Measurements from ENCODE around the gene BMPR1A. TPM values are rescaled to one million over a fixed set of nuclear protein-coding genes. Genes with fewer than 3 reads are reported as not detected.
A peak's percentile ranks its signal among the peaks of the same experiment; 100 is the strongest.

The BMPR1A gene
- total RNA-seq, 1 donor from 2014 or later = 74.2 TPM

DNA sequence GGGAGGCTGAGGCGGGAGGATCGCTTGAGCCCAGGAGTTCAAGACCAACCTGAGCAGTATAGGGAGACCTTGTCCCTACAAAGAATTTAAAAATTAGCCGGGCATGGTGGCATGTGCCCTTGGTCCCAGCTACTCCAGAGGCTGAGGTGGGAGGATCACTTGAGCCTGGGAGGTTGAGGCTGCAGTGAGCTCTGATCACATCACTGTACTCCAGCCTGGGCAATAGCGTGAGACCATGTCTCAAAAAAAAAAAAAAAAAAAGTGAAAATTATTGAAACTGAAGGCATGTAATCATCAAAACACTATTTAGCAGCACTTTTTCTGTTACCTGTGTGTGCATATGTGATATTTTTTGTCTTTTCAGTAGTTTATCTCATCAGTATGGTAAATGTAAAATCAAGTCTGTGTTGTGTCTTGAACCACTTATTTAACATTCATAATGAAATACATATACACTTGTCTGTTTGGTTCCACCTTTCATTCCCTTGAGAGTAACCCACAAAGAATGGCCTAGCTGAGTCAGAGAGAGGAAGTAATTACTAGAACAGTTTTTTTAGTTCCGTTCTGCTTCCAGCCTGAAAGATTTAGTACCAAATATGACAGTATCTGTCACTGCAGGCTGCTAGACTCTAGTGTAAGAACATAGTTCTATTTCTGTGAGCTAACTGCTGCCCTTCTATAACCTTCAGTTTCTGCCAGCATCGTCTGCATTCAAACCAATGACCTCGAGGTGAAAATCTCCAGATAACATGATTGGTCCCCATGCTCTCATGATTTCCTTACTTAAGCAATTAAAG is 132.4 kb downstream of the BMPR1A start:
- no peak for DNase-seq (ENCODE audit: low spot score)
- peak overlapping the region; percentile 83 for H3K27ac Mint-ChIP-seq (ENCODE audit: unreplicated experiment)

DNA sequence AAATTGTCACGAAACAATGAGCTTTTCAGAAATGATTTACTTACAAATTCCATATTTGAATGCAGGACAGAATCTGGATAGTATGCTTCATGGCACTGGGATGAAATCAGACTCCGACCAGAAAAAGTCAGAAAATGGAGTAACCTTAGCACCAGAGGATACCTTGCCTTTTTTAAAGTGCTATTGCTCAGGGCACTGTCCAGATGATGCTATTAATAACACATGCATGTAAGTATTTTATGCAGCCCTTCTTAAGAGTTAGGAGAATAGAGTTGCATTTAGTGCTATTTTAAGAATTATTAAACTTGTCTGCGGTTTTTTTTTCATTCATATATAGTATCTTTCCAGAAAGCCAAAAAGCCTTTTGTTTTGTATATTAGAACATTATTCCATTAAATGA is 133.6 kb downstream of the BMPR1A start:
- Mint-ChIP-seq H3K4me3 (ENCODE audit: unreplicated experiment) (no peak overlapping the region), H3K27ac (ENCODE audit: unreplicated experiment) (no peak overlapping the region), H3K4me1 (ENCODE audit: low read depth) (peaks cover 19% of the 10 kb centered on the region), H3K36me3 (ENCODE audit: low read depth) (peaks cover 13% of the 10 kb centered on the region), H3K27me3 (ENCODE audit: low read depth) (no peaks in the 10 kb centered on the region), H3K9me3 (ENCODE audit: low read depth) (no peaks in the 10 kb centered on the region)
- DNase-seq (ENCODE audit: low spot score) = no peak
- TF ChIP-seq CTCF (IDR thresholded peaks at IDR 0.05) = no peak

More for the DNA sequence above, 132.4 kb downstream of the BMPR1A start:
- no peak for TF ChIP-seq CTCF (IDR thresholded peaks at IDR 0.05)
- Mint-ChIP-seq H3K36me3 (ENCODE audit: low read depth) (peaks cover 9% of the 10 kb centered on the region), H3K27me3 (ENCODE audit: low read depth) (no peaks in the 10 kb centered on the region), H3K9me3 (ENCODE audit: low read depth) (no peaks in the 10 kb centered on the region), H3K4me3 (ENCODE audit: unreplicated experiment) (no peak overlapping the region), H3K4me1 (ENCODE audit: low read depth) (peaks cover 19% of the 10 kb centered on the region)

GRCh38 chr10:86898511-86898910 is 142.1 kb downstream of the BMPR1A start:
- H3K27ac Mint-ChIP-seq (ENCODE audit: unreplicated experiment) = no peak overlapping the region

DNA sequence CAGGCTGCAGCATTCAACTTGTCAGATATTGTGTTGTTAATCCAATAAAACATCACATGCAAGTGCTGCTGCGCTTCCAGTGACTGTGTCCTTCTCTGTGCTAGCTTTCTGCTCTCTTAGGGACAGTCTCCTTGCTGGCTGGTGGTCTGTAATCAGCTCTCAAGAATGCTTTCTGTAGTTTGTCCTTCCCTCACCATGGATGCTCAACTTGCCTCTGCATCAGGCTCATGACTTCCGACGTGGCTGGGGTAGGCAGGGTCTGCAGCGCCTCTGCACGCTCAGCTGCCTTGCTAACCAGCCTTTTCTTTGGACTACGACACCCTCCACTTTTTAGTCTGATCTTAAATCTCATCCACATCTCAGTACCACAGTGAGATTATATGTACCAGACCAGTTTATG is 142.7 kb downstream of the BMPR1A start:
- Mint-ChIP-seq H3K9me3 (ENCODE audit: low read depth) (peaks cover 3% of the 10 kb centered on the region), H3K27ac (ENCODE audit: unreplicated experiment) (no peak overlapping the region), H3K27me3 (ENCODE audit: low read depth) (no peaks in the 10 kb centered on the region), H3K36me3 (ENCODE audit: low read depth) (peaks cover 8% of the 10 kb centered on the region), H3K4me3 (ENCODE audit: unreplicated experiment) (no peak overlapping the region), H3K4me1 (ENCODE audit: low read depth) (peaks cover 14% of the 10 kb centered on the region)
- no peak for TF ChIP-seq CTCF (IDR thresholded peaks at IDR 0.05)
- no peak for DNase-seq (ENCODE audit: low spot score)

More at GRCh38 chr10:86898511-86898910, 142.1 kb downstream of the BMPR1A start:
- Mint-ChIP-seq H3K4me1 (ENCODE audit: low read depth) (peaks cover 14% of the 10 kb centered on the region), H3K27me3 (ENCODE audit: low read depth) (no peaks in the 10 kb centered on the region), H3K9me3 (ENCODE audit: low read depth) (peaks cover 3% of the 10 kb centered on the region), H3K36me3 (ENCODE audit: low read depth) (peaks cover 10% of the 10 kb centered on the region), H3K4me3 (ENCODE audit: unreplicated experiment) (no peak overlapping the region)
- no peak for DNase-seq (ENCODE audit: low spot score)
- TF ChIP-seq CTCF (IDR thresholded peaks at IDR 0.05) = no peak

DNA sequence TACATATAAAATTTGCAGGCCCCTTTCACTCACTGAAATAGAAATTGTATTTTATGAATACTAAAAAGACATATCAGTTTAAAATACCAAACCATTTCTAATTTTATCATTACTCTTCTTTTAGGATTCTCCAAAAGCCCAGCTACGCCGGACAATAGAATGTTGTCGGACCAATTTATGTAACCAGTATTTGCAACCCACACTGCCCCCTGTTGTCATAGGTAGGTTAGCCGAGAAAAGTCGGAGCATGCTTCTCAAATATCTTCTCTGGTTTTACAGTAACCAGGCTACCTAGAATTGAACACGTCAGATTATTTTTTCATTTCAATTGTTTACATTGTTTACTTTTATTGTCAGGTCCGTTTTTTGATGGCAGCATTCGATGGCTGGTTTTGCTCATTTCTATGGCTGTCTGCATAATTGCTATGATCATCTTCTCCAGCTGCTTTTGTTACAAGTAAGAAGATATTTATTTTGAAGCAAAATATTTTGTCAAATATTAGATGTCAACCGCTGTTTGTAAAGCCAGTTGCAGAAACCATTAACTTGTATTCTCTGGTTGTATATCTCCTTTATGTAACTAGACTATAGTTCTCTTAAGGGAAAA is 143.4 kb downstream of the BMPR1A start:
- DNase-seq (ENCODE audit: low spot score) = no peak
- no peak overlapping the region for H3K27ac Mint-ChIP-seq (ENCODE audit: unreplicated experiment)
- H3K36me3 Mint-ChIP-seq (ENCODE audit: low read depth) = peaks cover 15% of the 10 kb centered on the region
- H3K4me3 Mint-ChIP-seq (ENCODE audit: unreplicated experiment) = no peak overlapping the region
- no peaks in the 10 kb centered on the region for H3K27me3 Mint-ChIP-seq (ENCODE audit: low read depth)
- peak; percentile 96 for TF ChIP-seq CTCF (IDR thresholded peaks at IDR 0.05)
- peaks cover 14% of the 10 kb centered on the region for H3K4me1 Mint-ChIP-seq (ENCODE audit: low read depth)
- peaks cover 3% of the 10 kb centered on the region for H3K9me3 Mint-ChIP-seq (ENCODE audit: low read depth)

All from chondrocyte (in vitro differentiated cells).